HCT116 (cell line): Measurements from ENCODE around the gene WWTR1. TPM values are rescaled to one million over a fixed set of nuclear protein-coding genes. Genes with fewer than 3 reads are reported as not detected.

Source experiments
- ATAC-seq: fragments of 200-7000 bp; cut with Tn5 transposase; 2 replicates; pipeline ENCODE4 v1.9.1; 2020; ENCODE audit warnings: mild to moderate bottlenecking, moderate library complexity
- BruUV-seq: library from RNA; stranded (reverse); fragments of 400-500 nt; replicated peaks from 2 replicates; lab custom pipeline; 2021; lab: Mats Ljungman, UMichigan
- CTCF ChIA-PET: fragments of 300-600 bp; sonication (Branson Sonifier 250); formaldehyde crosslinking; loops from one replicate; lab custom pipeline; 2021; ENCODE audit warnings: antibody characterized with exemption; lab: Charles Lee
- POLR2A ChIA-PET: fragments of 300-600, 350-600 bp; sonication (Branson Sonifier 250); formaldehyde crosslinking; loops from one replicate; lab custom pipeline; 2021; ENCODE audit warnings: antibody characterized with exemption; lab: Charles Lee
- RAD21 ChIA-PET, 2 experiments: fragments of 300-600 bp; sonication (Branson Sonifier 250); formaldehyde crosslinking; loops; one replicate each; lab custom pipeline; 2023; ENCODE audit warnings: low total read pairs in 2 of 2; ENCODE audit not compliant: uncharacterized antibody in 2 of 2, unreplicated experiment in 2 of 2, low non-redundant PET in 1 of 2; lab: Charles Lee
- DNase-seq: peaks from one replicate; pipeline ENCODE4 v3.0.0-alpha.2; 2010; ENCODE audit warnings: low read depth, low spot score
- H2AFZ ChIP-seq: fragments of 200-600 bp; shearing (Covaris generic), sonication (generic); 2 replicates; pipeline ENCODE4 v1.6.1; 2017; ENCODE audit warnings: low read depth, mixed run types, mixed read lengths, antibody characterized with exemption, low read length; ENCODE audit not compliant: poor library complexity, severe bottlenecking
- H3K27ac ChIP-seq: 2 replicates; pipeline ENCODE4 v1.5.1; 2012; ENCODE audit warnings: low read depth, low read length
- H3K27me3 ChIP-seq: fragments of 200-600 bp; sonication (generic); 2 replicates; pipeline ENCODE4 v1.6.1; 2016; ENCODE audit warnings: mixed run types, low read length, mixed read lengths; ENCODE audit not compliant: insufficient read depth
- H3K36me3 ChIP-seq, 2 experiments: fragments of 200-500 bp in 1 of 2; fragments of 200-600 bp in 1 of 2; sonication (Bioruptor generic) in 1 of 2; sonication (generic) in 1 of 2; 2 replicates each; pipeline versions ENCODE4 v1.5.1 to v1.6.1; 2014 to 2016; ENCODE audit warnings: low read length in 2 of 2, inconsistent platforms in 1 of 2, mixed read lengths in 1 of 2, mixed run types in 1 of 2; ENCODE audit not compliant: insufficient read depth in 2 of 2, control insufficient read depth in 1 of 2
- H3K4me1 ChIP-seq, 2 experiments: fragments of 200-600 bp in 1 of 2; sonication (generic) in 1 of 2; 2 replicates each; pipeline versions ENCODE4 v1.5.1 to v1.6.1; 2012 to 2017; ENCODE audit warnings: low read length in 2 of 2, inconsistent platforms in 1 of 2, mild to moderate bottlenecking in 1 of 2, mixed read lengths in 1 of 2, mixed run types in 1 of 2, moderate library complexity in 1 of 2; ENCODE audit not compliant: insufficient read depth in 2 of 2, control insufficient read depth in 1 of 2
- H3K4me2 ChIP-seq: fragments of 200-600 bp; sonication (generic); 2 replicates; pipeline ENCODE4 v1.6.1; 2017; ENCODE audit warnings: mixed run types, low read length, mixed read lengths
- H3K4me3 ChIP-seq, 2 experiments: fragments of 200-600 bp in 1 of 2; sonication (generic) in 1 of 2; replicated peaks in 1 of 2; 2 replicates each; pipeline ENCODE4 v1.5.1; 2011 to 2016; ENCODE audit warnings: low read length in 2 of 2, control low read depth in 1 of 2, low read depth in 1 of 2, mild to moderate bottlenecking in 1 of 2, mixed read lengths in 1 of 2, mixed run types in 1 of 2
- H3K79me2 ChIP-seq: fragments of 200-600 bp; sonication (generic); 2 replicates; pipeline ENCODE4 v1.6.1; 2017; ENCODE audit warnings: mild to moderate bottlenecking, mixed run types, low read length, moderate library complexity, mixed read lengths; ENCODE audit not compliant: insufficient read depth
- H3K9ac ChIP-seq: fragments of 200-600 bp; sonication (generic); 2 replicates; pipeline ENCODE4 v1.6.1; 2016; ENCODE audit warnings: low read length, mixed read lengths
- H3K9me2 ChIP-seq: fragments of 200-600 bp; sonication (generic), shearing (Covaris generic); 2 replicates; pipeline ENCODE4 v1.6.1; 2017; ENCODE audit warnings: mixed run types, mild to moderate bottlenecking, moderate library complexity; ENCODE audit not compliant: insufficient read depth
- H3K9me3 ChIP-seq, 2 experiments: fragments of 200-500 bp in 1 of 2; fragments of 200-600 bp in 1 of 2; sonication (Bioruptor generic) in 1 of 2; sonication (generic) in 1 of 2; 2 replicates each; pipeline ENCODE4 v1.6.1; 2014 to 2017; ENCODE audit warnings: low read length in 2 of 2, mixed read lengths in 2 of 2, inconsistent platforms in 1 of 2, low read depth in 1 of 2, mild to moderate bottlenecking in 1 of 2, mixed run types in 1 of 2, moderate library complexity in 1 of 2; ENCODE audit not compliant: control insufficient read depth in 1 of 2, insufficient read depth in 1 of 2
- H4K20me1 ChIP-seq: fragments of 200-600 bp; sonication (generic), shearing (Covaris generic); 2 replicates; pipeline ENCODE4 v1.6.1; 2017; ENCODE audit warnings: mixed run types, mild to moderate bottlenecking, moderate library complexity; ENCODE audit not compliant: insufficient read depth
- CBX3 ChIP-seq: IDR thresholded peaks from 2 replicates; pipeline ENCODE4 v1.6.1; 2012; ENCODE audit warnings: low read depth
- ELF1 ChIP-seq: IDR thresholded peaks from 2 replicates; pipeline ENCODE4 v1.6.1; 2012; ENCODE audit warnings: low read depth, borderline replicate concordance
- EZH2phosphoT487 ChIP-seq: fragments of 200-600 bp; IDR thresholded peaks from 2 replicates; pipeline ENCODE4 v1.6.1; 2018; ENCODE audit warnings: antibody characterized with exemption, borderline replicate concordance
- JUND ChIP-seq: IDR thresholded peaks from 2 replicates; pipeline ENCODE4 v1.6.1; 2012
- POLR2AphosphoS5 ChIP-seq: IDR thresholded peaks from 2 replicates; pipeline ENCODE4 v1.6.1; 2011; ENCODE audit warnings: mild to moderate bottlenecking, low read depth, low read length, moderate library complexity
- RAD21 ChIP-seq: IDR thresholded peaks from 2 replicates; pipeline ENCODE4 v1.6.1; 2012; ENCODE audit warnings: low read depth, mild to moderate bottlenecking
- SIN3A ChIP-seq: IDR thresholded peaks from 2 replicates; pipeline ENCODE4 v1.6.1; 2012; ENCODE audit warnings: low read depth
- SP1 ChIP-seq: IDR thresholded peaks from 2 replicates; pipeline ENCODE4 v1.6.1; 2012; ENCODE audit warnings: low read depth
- SRF ChIP-seq: IDR thresholded peaks from 2 replicates; pipeline ENCODE4 v1.6.1; 2012; ENCODE audit warnings: low read depth
- ZNF274 ChIP-seq: fragments of 200-500 bp; sonication (Bioruptor generic); IDR thresholded peaks from 2 replicates; pipeline ENCODE4 v1.6.1; 2014; ENCODE audit warnings: mild to moderate bottlenecking, low read depth, low read length, inconsistent platforms
- intact Hi-C: fragments of 100-400 bp; cut with micrococcal nuclease; formaldehyde crosslinking; loops from 2 replicates; pipeline ENCODE4 v1.10.0; 2022
- total RNA-seq: library from RNA; stranded (reverse); gene quantifications from one replicate; pipeline ENCODE4 v1.2.1, GENCODE V29; 2021; ENCODE audit not compliant: unreplicated experiment
- TF ChIP-seq, protein P1 (sequence below): IDR thresholded peaks from 2 replicates; pipeline ENCODE4 v1.6.1; 2011; ENCODE audit warnings: mild to moderate bottlenecking, low read length, moderate library complexity; ENCODE audit not compliant: insufficient replicate concordance; ENCODE audit errors: extremely low read depth
- TF ChIP-seq, protein P2 (sequence below): IDR thresholded peaks from 2 replicates; pipeline ENCODE4 v1.6.1; 2012
- TF ChIP-seq, protein P3 (sequence below): IDR thresholded peaks from 2 replicates; pipeline ENCODE4 v1.6.1; 2012

WWTR1 gene
- total RNA-seq, 1 experiment from 2014 or later, result 46.9 TPM

DNA sequence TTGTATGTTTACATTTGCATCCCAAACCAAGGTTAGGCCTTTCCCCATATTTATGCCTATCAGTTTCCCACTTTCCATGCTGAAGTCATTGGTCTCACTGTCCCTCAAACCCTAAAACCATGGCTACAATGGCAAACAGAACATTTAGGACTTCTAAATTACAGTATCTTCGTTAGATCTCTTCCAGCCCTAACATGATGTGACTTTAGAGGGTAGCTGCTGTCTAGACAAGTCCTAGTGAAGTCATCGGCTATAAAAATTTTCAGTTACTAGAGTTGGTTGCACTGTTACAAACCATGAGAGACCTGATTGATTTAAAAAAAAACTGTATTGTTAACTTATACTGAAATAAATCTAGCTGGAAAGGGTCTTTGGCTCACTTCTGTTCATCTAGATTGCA is 128.7 kb downstream of the WWTR1 start (continued):
- TF ChIP-seq, protein P1, sequence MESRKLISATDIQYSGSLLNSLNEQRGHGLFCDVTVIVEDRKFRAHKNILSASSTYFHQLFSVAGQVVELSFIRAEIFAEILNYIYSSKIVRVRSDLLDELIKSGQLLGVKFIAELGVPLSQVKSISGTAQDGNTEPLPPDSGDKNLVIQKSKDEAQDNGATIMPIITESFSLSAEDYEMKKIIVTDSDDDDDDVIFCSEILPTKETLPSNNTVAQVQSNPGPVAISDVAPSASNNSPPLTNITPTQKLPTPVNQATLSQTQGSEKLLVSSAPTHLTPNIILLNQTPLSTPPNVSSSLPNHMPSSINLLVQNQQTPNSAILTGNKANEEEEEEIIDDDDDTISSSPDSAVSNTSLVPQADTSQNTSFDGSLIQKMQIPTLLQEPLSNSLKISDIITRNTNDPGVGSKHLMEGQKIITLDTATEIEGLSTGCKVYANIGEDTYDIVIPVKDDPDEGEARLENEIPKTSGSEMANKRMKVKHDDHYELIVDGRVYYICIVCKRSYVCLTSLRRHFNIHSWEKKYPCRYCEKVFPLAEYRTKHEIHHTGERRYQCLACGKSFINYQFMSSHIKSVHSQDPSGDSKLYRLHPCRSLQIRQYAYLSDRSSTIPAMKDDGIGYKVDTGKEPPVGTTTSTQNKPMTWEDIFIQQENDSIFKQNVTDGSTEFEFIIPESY, result no peak
- TF ChIP-seq, all 23 proteins: peak for 0

DNA sequence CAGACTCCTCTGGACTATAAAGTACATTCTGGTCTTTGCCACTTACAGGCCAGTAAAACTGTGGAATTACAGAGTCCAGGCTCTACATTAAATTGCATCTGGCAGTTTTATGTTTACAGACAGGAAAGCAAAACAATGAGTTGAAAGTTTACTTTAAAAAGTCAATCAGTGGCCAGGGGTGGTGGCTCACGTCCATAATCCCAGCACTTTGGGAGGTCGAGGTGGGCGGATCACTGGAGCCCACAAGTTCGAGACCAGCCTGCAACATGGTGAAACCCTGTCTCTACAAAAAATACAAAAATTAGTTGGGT is 129.5 kb downstream of the WWTR1 start:
- Histone ChIP-seq H3K9ac (no peak overlapping the region), H3K36me3 (peaks cover 0 to 8% of the 10 kb centered on the region in 2 experiments; a peak in 2 of 4 replicates), H3K4me3 (no peak overlapping the region), H3K27me3 (no peaks in the 10 kb centered on the region)
- DNase-seq, result no peak
- no peak for TF ChIP-seq ELF1
- TF ChIP-seq POLR2AphosphoS5, result no peak
- no peak for TF ChIP-seq SRF
- TF ChIP-seq ZNF274, result no peak
- no peak for TF ChIP-seq CBX3
- TF ChIP-seq SIN3A, result no peak
- TF ChIP-seq, protein P2, sequence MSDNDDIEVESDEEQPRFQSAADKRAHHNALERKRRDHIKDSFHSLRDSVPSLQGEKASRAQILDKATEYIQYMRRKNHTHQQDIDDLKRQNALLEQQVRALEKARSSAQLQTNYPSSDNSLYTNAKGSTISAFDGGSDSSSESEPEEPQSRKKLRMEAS, result no peak
- TF ChIP-seq, protein P3, sequence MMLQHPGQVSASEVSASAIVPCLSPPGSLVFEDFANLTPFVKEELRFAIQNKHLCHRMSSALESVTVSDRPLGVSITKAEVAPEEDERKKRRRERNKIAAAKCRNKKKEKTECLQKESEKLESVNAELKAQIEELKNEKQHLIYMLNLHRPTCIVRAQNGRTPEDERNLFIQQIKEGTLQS, result no peak
- TF ChIP-seq, protein P1, result no peak
- TF ChIP-seq EZH2phosphoT487, result no peak
- TF ChIP-seq RAD21, result no peak
- TF ChIP-seq SP1, result no peak
- no peak for TF ChIP-seq JUND
- TF ChIP-seq, all 23 proteins: peak for 0
- Histone ChIP-seq H3K9me3 (no peaks in the 10 kb centered on the region), H2AFZ (no peak overlapping the region), H3K4me2 (no peak overlapping the region), H3K9me2 (no peaks in the 10 kb centered on the region), H3K79me2 (peaks cover 15% of the 10 kb centered on the region), H4K20me1 (no peaks in the 10 kb centered on the region; the same call in 1 of the 2 replicates), H3K27ac (no peak overlapping the region), H3K4me1 (peaks cover 0 to 4% of the 10 kb centered on the region in 2 experiments; a peak in 1 of 4 replicates)
- ATAC-seq, result no peak
- ChIA-PET POLR2A (no interaction called here), RAD21 (no interaction called here), CTCF (no interaction called here)
- BruUV-seq, result no TSS peak
- intact Hi-C loops, result no loop called here
